GM21367 (cell line): ENCODE measurements around the gene TFAP2C.
"Not testable (repeated sequence)": the region's sequence is repeated elsewhere in the genome, so short reads cannot be mapped to it uniquely, and the experiment has no call there.

ENCODE experiments used
- ATAC-seq: cut with Tn5 transposase; IDR thresholded peaks from one replicate; pipeline ENCODE4 v1.9.1; 2021; ENCODE audit not compliant: unreplicated experiment

Gene TFAP2C

DNA sequence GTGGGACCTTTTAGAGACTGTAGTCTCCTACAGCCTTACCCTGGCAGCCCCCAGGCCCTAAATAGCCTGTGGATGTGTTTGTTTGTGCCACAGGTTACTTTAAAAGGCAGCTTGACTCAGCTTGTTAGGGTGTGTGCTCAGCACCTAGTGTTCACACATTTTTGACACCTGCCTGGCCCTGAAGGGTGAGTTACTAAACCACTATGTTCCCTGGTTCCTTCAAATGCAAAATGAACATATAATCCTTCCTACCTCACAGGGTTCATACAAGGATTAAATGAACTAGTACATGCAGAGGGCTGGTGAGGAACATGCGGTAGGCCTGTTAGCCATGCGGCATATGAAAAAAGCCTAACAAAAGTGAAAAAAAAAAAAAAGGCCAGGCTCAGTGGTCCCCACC is 14.9 kb upstream of the TFAP2C start:
- no peak for ATAC-seq

DNA sequence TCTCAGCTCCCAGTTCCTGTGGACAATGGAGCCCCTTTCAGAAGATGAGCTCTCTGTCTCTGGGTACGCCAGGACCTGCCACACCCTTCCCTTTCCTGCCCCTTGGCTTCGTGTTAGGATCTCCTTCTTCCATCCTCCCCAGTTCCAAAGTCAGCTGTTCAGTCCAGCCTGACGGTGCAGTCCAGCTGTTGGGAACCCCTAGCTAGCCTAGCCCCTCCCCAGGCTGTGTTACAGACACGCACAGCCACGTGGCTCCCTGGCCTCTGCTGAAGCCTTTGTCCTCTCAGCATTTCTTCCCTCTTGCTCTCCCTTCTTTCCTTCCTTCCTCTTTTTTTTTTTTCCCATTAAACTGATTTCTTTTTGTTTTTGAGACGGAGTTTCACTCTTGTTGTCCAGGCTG is 12.4 kb upstream of the TFAP2C start:
- no peak for ATAC-seq

DNA sequence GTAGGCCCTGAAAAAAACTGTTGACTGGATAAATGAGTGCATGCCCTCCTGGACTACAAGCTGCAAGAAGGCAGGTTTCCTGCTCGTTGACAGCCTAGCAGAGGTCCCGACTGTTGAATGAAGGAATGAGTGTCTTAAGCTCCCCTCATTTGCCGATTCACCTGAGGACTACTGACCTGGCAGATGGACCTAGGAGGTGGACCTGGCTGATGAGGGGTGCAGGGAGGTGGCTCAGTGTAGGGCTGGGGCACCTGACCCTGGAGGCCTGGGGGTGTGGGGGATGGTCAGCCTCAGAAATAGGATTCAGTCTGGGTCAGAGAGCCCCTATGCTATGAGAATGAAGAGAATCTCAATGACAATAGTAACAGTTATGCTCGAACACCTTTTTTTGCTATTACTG is 11.6 kb upstream of the TFAP2C start:
- no peak for ATAC-seq

DNA sequence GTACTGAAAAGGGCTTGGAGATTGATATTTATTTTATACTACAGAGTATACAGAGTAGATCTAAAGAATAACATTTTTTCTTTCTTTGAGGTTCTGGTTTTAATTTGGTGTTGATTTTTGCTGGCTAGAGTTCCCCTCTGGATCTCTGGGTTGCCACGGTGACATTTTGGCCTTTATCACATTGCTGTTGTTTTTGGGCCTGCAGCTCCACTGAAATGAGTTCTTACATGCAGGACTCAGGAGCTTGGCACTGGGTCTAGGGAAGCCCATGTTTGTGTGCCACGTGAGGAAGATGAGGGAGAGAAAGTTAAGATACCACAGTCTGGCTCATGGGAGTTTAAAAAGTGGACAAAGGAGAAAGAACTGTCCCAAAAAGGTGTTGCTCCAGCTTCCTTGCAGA is 7.4 kb upstream of the TFAP2C start:
- ATAC-seq, result no peak

DNA sequence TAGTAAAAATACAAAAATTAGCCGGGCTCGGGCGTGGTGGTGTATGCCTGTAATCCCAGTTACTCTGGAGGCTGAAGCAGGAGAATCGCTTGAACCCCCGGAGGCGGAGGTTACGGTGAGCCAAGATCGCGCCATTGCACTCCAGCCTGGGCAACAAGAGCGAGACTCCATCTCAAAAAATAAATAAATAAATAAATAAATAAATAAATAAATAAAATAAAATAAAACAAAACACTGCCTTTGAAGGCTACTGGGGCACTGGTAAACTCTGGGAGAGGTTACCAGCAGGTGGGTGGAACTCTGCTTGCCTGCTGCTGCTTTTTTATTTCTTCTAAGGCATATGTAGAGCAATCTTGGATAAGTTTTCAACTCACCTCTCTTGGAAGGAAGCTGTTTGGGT is 5.2 kb upstream of the TFAP2C start:
- ATAC-seq, result not testable (repeated sequence)

DNA sequence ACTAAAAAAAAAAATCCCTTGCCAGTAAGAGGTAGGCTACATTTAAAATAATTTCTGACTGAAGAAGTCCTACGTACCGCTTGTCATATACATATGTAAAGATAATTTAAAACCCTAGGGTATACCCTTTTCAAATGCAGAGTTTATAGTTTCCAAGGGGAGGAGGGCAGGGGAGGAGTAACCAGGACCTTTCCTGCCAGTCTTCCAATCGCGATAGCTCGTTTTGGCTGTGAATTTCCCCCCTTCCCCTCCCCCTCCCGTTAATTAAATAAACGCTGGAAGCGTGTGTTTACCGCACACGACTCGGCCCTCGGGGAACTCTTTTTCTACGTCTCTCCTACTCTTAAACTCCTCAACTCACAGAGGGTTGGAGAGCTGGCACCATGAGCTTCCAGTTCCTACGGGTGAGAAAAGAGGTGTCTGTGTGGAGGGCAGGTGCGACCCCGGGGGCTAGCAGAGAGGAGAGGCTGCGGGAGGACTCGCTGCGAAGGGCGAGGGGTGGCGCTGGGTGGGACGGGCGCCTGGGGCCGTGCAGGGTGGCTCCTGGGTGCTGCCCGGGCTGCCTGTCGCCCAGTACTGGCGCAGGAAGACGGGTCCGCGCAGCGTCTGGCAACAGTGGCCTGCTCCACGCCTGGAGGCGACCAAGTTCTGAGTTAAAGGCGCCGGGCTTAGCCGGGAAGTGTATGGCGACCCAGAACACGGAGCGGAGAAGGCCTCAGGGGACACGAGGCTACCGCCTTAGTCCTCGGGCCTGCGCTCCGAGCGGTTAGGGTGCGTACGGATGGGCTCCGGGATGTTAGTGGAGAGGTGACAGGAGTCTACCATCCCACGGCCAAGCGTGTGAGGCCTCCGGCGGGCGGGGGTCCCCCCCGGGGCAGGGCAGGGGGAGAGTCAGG is 4.1 kb upstream of the TFAP2C start:
- ATAC-seq, result no peak

DNA sequence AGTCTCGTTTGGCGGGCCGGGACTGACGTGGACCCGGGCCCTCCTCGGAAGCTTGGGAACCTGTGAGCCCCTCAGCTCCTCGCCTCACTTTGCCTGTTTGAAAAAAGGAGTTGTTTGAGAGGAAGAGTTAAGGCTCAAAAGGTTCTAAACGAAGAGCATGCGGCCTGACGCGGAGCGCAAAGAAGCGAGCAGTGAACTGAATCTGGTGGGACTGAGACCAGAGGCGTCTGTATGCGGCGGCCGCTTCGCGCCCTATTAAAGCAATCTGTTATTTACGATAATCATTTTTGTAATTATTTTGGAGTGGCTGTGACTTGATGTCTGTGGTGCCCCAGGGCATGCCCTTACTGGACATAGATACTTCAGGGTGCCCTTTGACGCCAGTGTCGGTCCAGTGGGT is 3.3 kb upstream of the TFAP2C start:
- ATAC-seq, result no peak

DNA sequence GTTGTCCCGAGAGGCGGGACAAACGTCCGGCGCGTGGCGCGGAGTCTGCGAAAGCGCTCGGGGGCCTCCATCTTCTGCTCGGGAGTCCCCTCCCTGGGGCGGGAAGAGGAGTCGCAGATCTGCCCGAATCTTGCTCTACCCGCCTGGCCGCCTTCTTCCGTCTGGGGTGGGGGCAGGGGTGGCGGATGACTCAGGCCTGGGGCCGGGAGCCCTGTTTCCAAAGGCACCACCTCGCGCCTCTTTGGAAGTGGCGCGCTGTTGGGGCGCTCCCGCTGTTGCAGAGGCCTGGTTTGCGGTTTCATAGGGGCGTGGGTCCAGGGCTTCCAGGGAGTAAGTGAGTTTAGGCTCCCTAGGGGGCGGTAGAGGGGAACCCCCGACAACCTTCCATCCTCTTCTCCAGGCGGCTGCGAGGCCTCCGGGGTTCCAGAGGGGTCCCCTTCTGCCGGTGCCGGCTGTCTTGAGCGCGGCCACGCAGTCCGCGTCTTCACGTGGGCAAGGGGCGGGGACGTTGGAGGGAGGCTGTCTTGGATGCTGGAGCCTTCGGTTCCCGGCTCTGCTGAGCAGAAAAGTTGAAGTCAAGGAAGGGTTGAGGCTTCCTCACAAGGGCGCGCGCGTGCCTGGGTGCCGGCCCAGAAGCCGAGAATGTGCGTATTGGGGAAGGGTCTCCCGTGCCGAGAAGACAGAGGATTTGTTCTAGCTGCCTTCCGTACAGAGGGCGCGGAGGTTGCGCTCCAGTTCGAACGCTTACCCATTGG is 2.6 kb upstream of the TFAP2C start:
- ATAC-seq, result no peak

DNA sequence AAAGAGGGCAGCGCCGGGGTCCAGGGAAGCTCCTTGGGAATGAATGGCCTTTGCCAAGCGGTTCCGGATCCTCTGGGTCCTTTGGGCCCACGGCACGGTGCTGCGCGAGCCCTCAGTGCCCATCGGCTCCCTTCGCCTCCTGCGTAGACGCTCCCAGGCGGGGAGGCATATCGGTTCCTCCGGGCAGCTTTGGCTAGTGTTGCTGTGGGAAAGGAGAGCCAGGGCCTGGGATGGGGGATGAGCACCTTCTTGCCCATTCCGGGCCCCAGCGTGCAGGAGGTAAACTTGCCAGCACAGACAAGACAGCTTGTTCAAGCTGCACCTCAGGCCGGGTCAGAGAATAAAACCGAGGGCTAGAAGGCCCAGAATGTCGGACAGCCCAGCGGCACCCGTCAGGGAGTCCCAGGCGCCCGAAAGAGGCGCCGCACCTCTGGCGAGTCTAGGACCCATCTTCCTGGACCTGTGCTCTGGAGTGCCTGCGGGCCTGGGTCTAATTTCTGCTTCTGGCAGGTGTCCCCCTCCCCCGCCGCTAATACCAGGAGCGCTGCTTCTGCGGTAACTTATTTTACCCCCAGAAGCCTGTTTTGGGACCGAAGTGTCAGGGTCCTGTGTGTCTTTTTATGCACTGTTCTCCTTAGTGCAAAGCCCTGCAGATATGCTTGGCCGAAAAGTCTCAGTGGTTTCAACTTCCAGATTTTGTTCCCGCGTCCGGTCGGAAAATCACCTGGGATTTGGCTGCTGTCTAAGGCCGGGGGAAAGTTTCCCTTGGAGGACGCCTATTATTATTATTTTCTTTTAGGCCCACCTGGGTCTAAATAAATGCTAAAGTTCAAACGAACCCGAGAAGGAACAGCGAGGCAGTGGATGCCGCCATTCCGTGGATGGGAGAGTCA is 1.7 kb upstream of the TFAP2C start:
- no peak for ATAC-seq

DNA sequence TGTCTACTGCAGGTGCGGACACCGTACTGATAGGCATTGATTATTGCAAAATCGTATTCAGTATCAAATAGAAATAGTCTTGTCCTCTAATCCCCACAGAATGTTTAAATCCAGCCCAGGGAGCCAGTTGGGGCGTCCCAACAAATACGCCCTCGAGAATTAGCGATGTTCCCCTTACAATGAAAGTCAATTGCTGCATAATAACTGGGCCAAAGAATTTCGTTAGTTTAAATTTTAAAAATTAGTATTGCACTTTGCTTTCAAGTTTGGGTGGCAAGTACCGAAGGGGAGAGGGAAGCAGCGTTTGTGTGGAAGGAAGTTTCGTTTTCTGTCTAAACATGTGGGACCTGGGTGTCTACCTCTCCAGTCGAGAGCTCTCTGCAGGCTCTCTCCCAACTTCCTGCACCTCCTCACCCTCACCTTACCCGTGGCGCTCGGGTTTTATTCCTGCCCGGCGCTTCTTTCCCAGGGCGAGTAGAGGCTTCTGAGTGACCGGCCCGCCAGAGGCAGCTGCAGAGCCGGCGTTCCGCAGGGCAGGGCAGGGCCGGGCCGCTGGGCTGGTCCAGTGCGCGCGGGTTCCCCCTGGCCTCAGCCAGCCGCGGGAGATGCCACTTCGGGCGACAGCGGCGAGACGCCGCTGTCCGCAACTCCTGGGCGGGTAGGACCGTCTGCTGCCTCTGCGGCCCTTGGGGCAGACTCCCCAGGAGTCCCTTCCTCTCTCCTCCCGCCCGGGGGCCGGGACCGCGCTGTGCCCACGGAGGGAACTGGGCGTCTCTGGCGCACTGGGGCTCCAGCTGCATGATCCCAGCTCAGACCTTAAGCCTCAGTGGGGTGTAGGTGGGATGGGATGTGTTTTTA is 862 bp upstream of the TFAP2C start:
- ATAC-seq, result no peak

DNA sequence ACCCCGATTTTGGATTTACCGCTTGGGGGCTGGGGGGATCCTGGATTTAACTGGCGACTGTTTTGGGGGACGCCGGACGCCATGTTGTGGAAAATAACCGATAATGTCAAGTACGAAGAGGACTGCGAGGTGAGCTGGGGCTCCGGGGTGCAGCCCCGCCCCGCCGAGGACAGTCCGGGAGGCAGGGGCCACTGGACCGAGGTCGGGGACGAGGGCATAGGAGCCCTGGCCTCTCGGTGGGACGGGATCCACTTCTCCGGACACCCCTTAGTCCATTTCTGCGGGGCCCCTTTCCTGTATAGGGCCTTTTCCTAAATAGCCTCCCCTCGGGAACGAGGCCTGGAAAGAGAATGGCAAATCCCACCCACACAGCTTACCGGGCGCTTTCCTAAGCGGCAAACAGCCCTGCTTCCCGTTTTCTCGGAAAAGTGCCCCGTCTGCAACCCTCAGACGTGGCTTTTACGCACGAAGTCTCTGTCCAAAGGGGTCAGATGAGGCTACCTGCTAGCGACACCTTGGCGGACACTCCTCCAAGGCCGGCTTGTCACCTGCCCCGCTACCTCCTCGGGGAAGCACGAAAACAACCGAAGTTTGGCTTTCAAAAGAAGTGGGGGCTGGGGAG is 469 bp downstream of the TFAP2C start:
- no peak for ATAC-seq

DNA sequence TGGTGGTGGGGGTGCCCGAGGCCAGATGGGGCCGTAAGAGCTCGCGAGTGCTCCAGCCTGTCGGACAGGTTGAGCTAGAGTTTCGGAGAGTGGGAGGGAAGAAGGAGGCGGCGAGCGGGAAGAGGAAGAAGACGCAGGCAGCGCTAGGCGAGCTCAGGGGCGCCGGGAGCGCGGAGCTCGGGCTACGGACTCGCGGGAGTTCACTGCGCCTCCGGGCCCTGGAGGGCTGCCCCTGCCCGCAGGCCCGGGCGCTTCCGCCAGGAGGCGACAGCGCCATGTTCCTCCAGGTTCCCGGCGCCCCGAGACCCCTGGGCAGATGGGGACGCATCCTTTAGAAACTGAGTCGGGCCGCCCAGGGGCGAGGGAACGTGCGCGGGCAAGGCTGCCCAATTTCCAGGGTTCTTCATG is 984 bp downstream of the TFAP2C start:
- no peak for ATAC-seq

DNA sequence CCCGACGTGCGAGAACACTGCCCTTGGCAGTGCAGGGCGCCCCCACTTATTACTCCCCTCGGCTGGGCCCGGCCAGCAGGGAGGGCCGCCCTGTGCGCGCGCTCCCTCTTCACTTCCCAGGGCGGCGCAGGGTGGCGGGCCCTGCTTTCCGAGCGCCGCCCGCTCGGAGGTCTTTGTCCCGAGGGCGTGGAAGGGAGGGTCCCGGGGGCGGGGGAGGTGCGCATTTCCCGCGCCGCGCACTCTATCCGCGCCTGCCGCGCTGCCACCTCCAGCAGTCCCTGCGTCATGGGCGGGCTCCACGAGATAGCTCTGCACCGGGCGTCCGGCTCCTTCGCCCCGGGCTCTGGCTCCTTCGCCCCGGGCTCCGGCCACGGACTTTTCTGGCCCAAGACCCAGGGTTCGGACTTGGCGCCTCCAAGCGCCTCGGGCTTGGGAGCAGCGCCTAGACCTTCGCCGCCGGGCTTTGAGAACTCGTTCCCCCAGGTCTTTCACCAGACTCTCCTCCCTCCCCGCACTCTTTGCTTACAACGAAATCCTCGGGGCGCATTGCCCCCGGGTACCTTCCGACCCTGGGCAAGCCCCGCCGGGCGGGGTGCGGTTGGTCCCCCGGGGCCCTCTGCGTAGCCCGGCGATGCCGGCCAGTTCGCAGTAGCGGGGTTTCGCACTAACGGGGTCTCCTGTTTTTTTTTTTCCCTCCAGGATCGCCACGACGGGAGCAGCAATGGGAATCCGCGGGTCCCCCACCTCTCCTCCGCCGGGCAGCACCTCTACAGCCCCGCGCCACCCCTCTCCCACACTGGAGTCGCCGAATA is 1.6 kb downstream of the TFAP2C start:
- no peak for ATAC-seq

DNA sequence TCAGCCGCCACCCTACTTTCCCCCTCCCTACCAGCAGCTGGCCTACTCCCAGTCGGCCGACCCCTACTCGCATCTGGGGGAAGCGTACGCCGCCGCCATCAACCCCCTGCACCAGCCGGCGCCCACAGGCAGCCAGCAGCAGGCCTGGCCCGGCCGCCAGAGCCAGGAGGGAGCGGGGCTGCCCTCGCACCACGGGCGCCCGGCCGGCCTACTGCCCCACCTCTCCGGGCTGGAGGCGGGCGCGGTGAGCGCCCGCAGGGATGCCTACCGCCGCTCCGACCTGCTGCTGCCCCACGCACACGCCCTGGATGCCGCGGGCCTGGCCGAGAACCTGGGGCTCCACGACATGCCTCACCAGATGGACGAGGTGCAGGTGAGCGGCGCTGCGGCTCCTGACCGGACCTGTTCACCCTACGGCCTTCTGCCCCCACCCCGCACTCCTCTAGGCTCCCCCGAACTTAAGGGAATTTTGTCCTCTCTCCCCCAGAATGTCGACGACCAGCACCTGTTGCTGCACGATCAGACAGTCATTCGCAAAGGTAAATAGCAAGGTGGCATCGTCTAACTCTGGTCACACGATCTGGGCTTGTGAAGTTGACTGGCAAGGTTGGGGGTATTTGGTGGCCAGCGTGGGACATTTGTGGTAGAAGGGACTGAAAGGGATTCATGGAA is 2.3 kb downstream of the TFAP2C start:
- no peak for ATAC-seq

DNA sequence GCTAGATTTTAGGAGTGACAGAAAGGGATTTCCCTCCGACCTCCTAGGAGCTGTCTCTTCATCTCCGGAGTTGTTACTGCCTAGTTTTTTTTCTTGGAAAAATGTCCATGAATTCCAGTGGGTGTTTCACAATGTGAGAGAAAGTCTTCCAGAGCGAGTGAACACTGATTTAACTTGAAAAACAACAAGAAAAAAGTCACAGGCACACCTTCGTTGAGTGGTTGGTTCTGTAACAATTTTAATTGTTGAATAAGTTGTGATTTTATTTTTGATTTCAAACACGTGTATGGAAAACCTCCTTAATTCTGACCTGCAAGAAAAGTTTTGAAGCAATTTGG is 2.9 kb downstream of the TFAP2C start:
- ATAC-seq, result no peak

DNA sequence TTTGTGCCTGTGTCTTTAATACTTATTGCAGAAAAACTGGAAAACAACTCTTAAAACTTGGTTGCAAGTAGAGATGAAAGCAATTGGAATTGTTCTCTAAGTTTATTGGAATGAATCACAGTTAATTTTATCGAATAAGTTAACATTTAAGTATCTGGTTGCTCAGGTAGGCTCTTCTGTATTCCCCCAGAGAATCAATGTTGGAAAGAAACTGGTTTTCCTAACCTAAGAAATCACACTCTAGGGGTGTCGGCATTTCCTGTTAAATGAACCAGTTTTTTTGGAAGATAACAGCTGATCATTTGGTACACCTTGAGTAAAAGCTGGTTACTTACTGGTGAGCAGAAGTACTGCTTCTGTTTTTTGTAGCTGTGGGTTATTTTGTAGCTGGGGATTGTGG is 5.2 kb downstream of the TFAP2C start:
- no peak for ATAC-seq

DNA sequence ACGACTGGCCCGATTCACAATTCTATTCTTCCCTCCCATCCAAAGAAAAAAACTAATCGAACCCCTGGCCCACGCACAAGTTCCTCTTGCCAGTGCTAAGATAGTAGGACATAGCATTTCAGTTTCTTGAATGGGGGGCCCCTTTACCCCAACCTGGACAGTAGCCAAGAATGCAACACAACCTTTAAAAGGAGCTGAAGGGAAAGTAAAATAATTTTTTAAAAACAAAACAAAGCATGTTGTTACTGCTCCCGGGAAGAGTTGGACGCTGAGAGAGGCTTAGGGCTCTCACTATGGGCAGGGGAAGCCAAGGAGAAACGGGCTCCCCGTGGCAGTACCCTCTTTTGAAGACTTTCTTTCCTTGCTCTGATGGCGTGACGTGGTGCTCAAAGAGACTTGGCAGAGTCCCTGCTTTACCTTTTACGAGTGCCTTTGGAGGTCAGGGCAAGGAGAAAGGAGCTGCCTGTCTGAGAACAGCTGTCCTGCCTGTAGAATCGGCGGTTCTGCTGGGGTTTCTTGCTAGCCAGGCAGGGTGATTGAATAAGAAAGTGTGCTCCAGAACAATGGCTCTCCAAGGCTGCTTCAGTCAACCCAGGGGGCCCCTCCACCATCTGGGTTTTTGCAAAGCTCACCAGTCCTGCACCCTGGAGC is 5.8 kb downstream of the TFAP2C start:
- ATAC-seq, result no peak

DNA sequence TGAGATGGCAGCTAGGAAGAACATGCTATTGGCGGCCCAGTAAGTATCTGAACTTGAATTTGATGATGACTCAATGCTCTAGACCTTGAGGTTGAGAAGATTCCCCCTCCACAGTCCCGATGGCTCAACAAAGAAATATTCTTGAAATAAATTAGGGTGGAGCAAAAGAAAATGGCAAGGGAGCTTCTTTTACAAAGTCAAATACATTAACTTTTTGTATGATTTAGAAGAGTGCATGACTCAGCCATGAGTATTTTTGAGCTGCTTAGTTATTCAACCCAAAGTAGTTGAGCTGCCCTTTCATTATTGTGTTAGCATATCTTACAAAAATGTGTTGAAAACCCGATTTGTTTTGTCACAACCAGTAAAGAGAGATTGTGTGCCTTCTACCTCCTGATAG is 7.6 kb downstream of the TFAP2C start:
- no peak for ATAC-seq
